Neural cell (in vitro differentiated cells): Measurements from ENCODE around the gene KRTAP4-16. TPM values are rescaled to one million over a fixed set of nuclear protein-coding genes. Genes with fewer than 3 reads are reported as not detected.

Source experiments
- H2AFZ ChIP-seq: fragments of 200-600, 300-800 bp; sonication (generic), shearing (Covaris generic); 2 replicates; pipeline ENCODE4 v1.6.0; 2014; ENCODE audit warnings: low read depth, mild to moderate bottlenecking, antibody characterized with exemption, low read length, moderate library complexity
- H3F3A ChIP-seq: fragments of 200-600 bp; shearing (Covaris generic); 2 replicates; pipeline ENCODE4 v1.6.1; 2016; ENCODE audit warnings: mild to moderate bottlenecking, moderate library complexity, mixed read lengths, antibody characterized with exemption, low read length; ENCODE audit not compliant: insufficient read depth, poor library complexity, severe bottlenecking
- H3K27ac ChIP-seq: fragments of 200-600, 300-800 bp; sonication (generic), shearing (Covaris generic); 2 replicates; pipeline ENCODE4 v1.5.1; 2014; ENCODE audit warnings: mild to moderate bottlenecking, low read length, moderate library complexity
- H3K27me3 ChIP-seq: fragments of 300-800, 200-600 bp; sonication (generic), shearing (Covaris generic); 2 replicates; pipeline ENCODE4 v1.6.0; 2014; ENCODE audit warnings: mild to moderate bottlenecking, low read depth, low read length, moderate library complexity; ENCODE audit not compliant: insufficient read depth
- H3K36me3 ChIP-seq: fragments of 300-800, 200-600 bp; sonication (generic), shearing (Covaris generic); 2 replicates; pipeline ENCODE4 v1.5.1; 2014; ENCODE audit warnings: mild to moderate bottlenecking, antibody characterized with exemption, low read length, moderate library complexity; ENCODE audit not compliant: insufficient read depth
- H3K4me2 ChIP-seq: fragments of 300-800, 200-600 bp; sonication (generic), shearing (Covaris generic); 2 replicates; pipeline ENCODE4 v1.6.0; 2014; ENCODE audit warnings: mild to moderate bottlenecking, low read length
- H3K4me3 ChIP-seq: fragments of 300-800, 200-600 bp; sonication (generic), shearing (Covaris generic); 2 replicates; pipeline ENCODE4 v1.5.1; 2014; ENCODE audit warnings: mild to moderate bottlenecking, low read length, moderate library complexity
- H3K79me2 ChIP-seq: fragments of 200-600 bp; shearing (Covaris generic); replicated peaks from 2 replicates; pipeline ENCODE4 v1.6.0; 2014; ENCODE audit warnings: mild to moderate bottlenecking, low read length, moderate library complexity; ENCODE audit not compliant: insufficient read depth
- H3K9ac ChIP-seq: fragments of 300-800, 200-600 bp; sonication (generic), shearing (Covaris generic); 2 replicates; pipeline ENCODE4 v1.6.1; 2016; ENCODE audit warnings: mild to moderate bottlenecking, low read length, mixed read lengths
- H3K9me2 ChIP-seq: fragments of 200-600 bp; shearing (Covaris generic); 2 replicates; pipeline ENCODE4 v1.6.1; 2016; ENCODE audit warnings: mild to moderate bottlenecking, low read length, mixed read lengths; ENCODE audit not compliant: insufficient read depth
- H3K9me3 ChIP-seq: fragments of 200-600, 300-800 bp; sonication (generic), shearing (Covaris generic); 2 replicates; pipeline ENCODE4 v1.6.1; 2016; ENCODE audit warnings: mild to moderate bottlenecking, mixed run types, low read length, moderate library complexity, mixed read lengths
- H4K20me1 ChIP-seq: fragments of 200-600 bp; shearing (Covaris generic); 2 replicates; pipeline ENCODE4 v1.6.1; 2016; ENCODE audit warnings: mild to moderate bottlenecking, mixed run types; ENCODE audit not compliant: insufficient read depth
- CTCF ChIP-seq: fragments of 450-650 bp; IDR thresholded peaks from 2 replicates; pipeline ENCODE4 v1.5.1; 2014; ENCODE audit warnings: antibody characterized with exemption, mild to moderate bottlenecking, moderate library complexity; ENCODE audit not compliant: poor library complexity, severe bottlenecking
- EP300 ChIP-seq: fragments of 450-650 bp; conservative IDR thresholded peaks from 2 replicates; pipeline ENCODE4 v1.6.1; 2014; ENCODE audit warnings: antibody characterized with exemption, mild to moderate bottlenecking, moderate library complexity; ENCODE audit not compliant: poor library complexity, severe bottlenecking
- EZH2 ChIP-seq: fragments of 200-600, 300-800 bp; shearing (Covaris generic), sonication (generic); IDR thresholded peaks from 2 replicates; pipeline ENCODE4 v1.6.1; 2014; ENCODE audit warnings: antibody characterized with exemption, low read length, borderline replicate concordance, mild to moderate bottlenecking; ENCODE audit not compliant: insufficient read depth, poor library complexity, severe bottlenecking
- MXI1 ChIP-seq: fragments of 450-650 bp; conservative IDR thresholded peaks from 2 replicates; pipeline ENCODE4 v1.6.1; 2014; ENCODE audit warnings: antibody characterized with exemption, mild to moderate bottlenecking; ENCODE audit not compliant: poor library complexity, severe bottlenecking
- POLR2AphosphoS5 ChIP-seq: IDR thresholded peaks from 2 replicates; pipeline ENCODE4 v1.6.1; 2012
- RAD21 ChIP-seq: fragments of 450-650 bp; conservative IDR thresholded peaks from 2 replicates; pipeline ENCODE4 v1.6.1; 2014; ENCODE audit warnings: antibody characterized with exemption, mild to moderate bottlenecking, moderate library complexity
- REST ChIP-seq: IDR thresholded peaks from 2 replicates; pipeline ENCODE4 v1.6.1; 2012; ENCODE audit warnings: borderline replicate concordance
- SMC3 ChIP-seq: fragments of 450-650 bp; conservative IDR thresholded peaks from 2 replicates; pipeline ENCODE4 v1.6.1; 2014; ENCODE audit warnings: antibody characterized with exemption, mild to moderate bottlenecking, moderate library complexity; ENCODE audit not compliant: poor library complexity
- TAF1 ChIP-seq: IDR thresholded peaks from 2 replicates; pipeline ENCODE4 v1.6.1; 2012; ENCODE audit warnings: low read depth
- polyA plus RNA-seq: library from polyadenylated mRNA; depleted of rRNA; stranded (reverse); fragments of >200 nt; gene quantifications from 2 replicates; pipeline ENCODE4 v1.2.3, GENCODE V29; 2014

Gene KRTAP4-16
- polyA plus RNA-seq, 1 donor from 2014 or later: not detected

DNA sequence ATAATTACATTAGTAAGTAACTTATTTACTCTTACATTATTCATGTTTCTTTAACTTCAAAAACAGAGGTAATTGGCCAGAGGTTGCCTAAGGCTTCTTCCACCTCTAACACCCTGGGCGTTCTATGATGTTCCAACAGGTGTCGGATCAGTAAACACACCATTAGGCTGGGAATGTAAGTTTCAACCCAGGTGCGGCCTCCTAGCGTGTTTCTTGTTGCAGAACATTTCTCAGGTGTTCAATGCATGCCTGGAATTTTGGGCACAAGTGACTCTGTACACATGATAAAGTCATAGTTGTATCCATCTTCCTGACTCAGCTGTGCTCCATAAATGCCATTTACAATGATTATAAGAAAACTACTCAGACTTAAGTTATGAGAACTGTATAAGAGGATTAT is 48.0 kb downstream of the KRTAP4-16 start:
- H3K4me3 ChIP-seq: no peak overlapping the region
- no peak overlapping the region for H3K4me2 ChIP-seq
- no peaks in the 10 kb centered on the region for H3K9me3 ChIP-seq
- H3F3A ChIP-seq: no peaks in the 10 kb centered on the region
- H3K79me2 ChIP-seq: no peaks in the 10 kb centered on the region
- no peak for TF ChIP-seq TAF1
- TF ChIP-seq MXI1: no peak
- no peak for TF ChIP-seq EP300
- H4K20me1 ChIP-seq: no peaks in the 10 kb centered on the region
- no peaks in the 10 kb centered on the region for H3K36me3 ChIP-seq
- H3K27me3 ChIP-seq: no peaks in the 10 kb centered on the region
- no peak overlapping the region for H3K27ac ChIP-seq
- H2AFZ ChIP-seq: no peak overlapping the region
- H3K9me2 ChIP-seq: no peaks in the 10 kb centered on the region
- no peak overlapping the region for H3K9ac ChIP-seq

DNA sequence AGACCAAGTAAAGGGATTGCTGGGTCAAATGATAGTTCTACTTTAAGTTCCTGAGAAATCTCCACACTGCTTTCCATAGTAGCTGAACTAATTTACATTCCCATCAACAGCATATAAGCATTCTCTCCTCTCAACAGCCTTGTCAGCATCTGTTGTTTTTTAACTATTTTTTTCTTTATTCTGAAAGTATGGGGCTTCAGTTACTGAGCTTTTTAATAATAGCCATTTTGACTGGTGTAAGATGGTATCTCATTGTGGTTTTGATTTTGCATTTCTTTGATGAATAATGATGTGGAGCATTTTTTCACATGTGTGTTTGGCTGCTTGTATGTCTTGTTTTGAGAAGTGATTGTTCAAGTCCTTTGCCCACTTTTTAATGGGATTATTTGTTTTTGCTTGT is 49.4 kb downstream of the KRTAP4-16 start:
- Histone ChIP-seq H3K4me2 (no peak overlapping the region), H3K9ac (no peak overlapping the region), H2AFZ (no peak overlapping the region), H3F3A (no peaks in the 10 kb centered on the region), H4K20me1 (no peaks in the 10 kb centered on the region), H3K79me2 (no peaks in the 10 kb centered on the region), H3K36me3 (no peaks in the 10 kb centered on the region), H3K9me2 (no peaks in the 10 kb centered on the region), H3K27me3 (no peaks in the 10 kb centered on the region), H3K27ac (no peak overlapping the region), H3K9me3 (no peaks in the 10 kb centered on the region), H3K4me3 (no peak overlapping the region)
- TF ChIP-seq RAD21 (no peak), EZH2 (no peak), CTCF (no peak), REST (no peak), EP300 (no peak), TAF1 (no peak), MXI1 (no peak), SMC3 (no peak), POLR2AphosphoS5 (no peak)

Other genes starting within 250 kb of the KRTAP4-16 start
- gene KRT12, start 235.0 kb downstream of the KRTAP4-16 start, polyA plus RNA-seq: not detected in 2 replicates
- not detected in 2 replicates for gene KRT20, start 217.0 kb downstream of the KRTAP4-16 start, polyA plus RNA-seq
- 0.37 and 0.86 TPM in 2 replicates for gene KRT23, start 164.6 kb downstream of the KRTAP4-16 start, polyA plus RNA-seq
- gene KRT39, start 135.3 kb downstream of the KRTAP4-16 start, polyA plus RNA-seq: not detected in 2 replicates
- gene KRT40, start 117.9 kb downstream of the KRTAP4-16 start, polyA plus RNA-seq: not detected in 2 replicates
- not detected in 2 replicates for gene KRTAP3-3, start 108.0 kb downstream of the KRTAP4-16 start, polyA plus RNA-seq
- not detected in 2 replicates for gene KRTAP3-2, start 102.3 kb downstream of the KRTAP4-16 start, polyA plus RNA-seq
- gene KRTAP3-1, start 93.1 kb downstream of the KRTAP4-16 start, polyA plus RNA-seq: not detected in 2 replicates
- not detected in 2 replicates for gene KRTAP1-5, start 75.0 kb downstream of the KRTAP4-16 start, polyA plus RNA-seq
- gene KRTAP1-4, start 72.0 kb downstream of the KRTAP4-16 start, polyA plus RNA-seq: not detected in 2 replicates
- not detected in 2 replicates for gene KRTAP1-3, start 67.3 kb downstream of the KRTAP4-16 start, polyA plus RNA-seq
- gene KRTAP1-1, start 60.8 kb downstream of the KRTAP4-16 start, polyA plus RNA-seq: not detected in 2 replicates
- not detected in 2 replicates for gene KRTAP2-1, start 54.9 kb downstream of the KRTAP4-16 start, polyA plus RNA-seq
- not detected in 2 replicates for gene KRTAP2-2, start 47.0 kb downstream of the KRTAP4-16 start, polyA plus RNA-seq
- gene KRTAP2-3, start 42.1 kb downstream of the KRTAP4-16 start, polyA plus RNA-seq: not detected in 2 replicates
- gene KRTAP2-4, start 36.3 kb downstream of the KRTAP4-16 start, polyA plus RNA-seq: not detected in 2 replicates
- not detected in 2 replicates for gene KRTAP4-7, start 18.1 kb downstream of the KRTAP4-16 start, polyA plus RNA-seq
- not detected in 2 replicates for gene KRTAP4-8, start 4.1 kb downstream of the KRTAP4-16 start, polyA plus RNA-seq
- not detected in 2 replicates for gene KRTAP4-9, start 3.2 kb upstream of the KRTAP4-16 start, polyA plus RNA-seq
- gene KRTAP4-11, start 16.2 kb upstream of the KRTAP4-16 start, polyA plus RNA-seq: not detected in 2 replicates
- gene KRTAP4-12, start 22.0 kb upstream of the KRTAP4-16 start, polyA plus RNA-seq: not detected in 2 replicates
- not detected in 2 replicates for gene KRTAP4-6, start 38.3 kb upstream of the KRTAP4-16 start, polyA plus RNA-seq
- gene KRTAP4-5, start 47.6 kb upstream of the KRTAP4-16 start, polyA plus RNA-seq: not detected in 2 replicates
- not detected in 2 replicates for gene KRTAP4-4, start 58.5 kb upstream of the KRTAP4-16 start, polyA plus RNA-seq
- not detected in 2 replicates for gene KRTAP4-3, start 66.0 kb upstream of the KRTAP4-16 start, polyA plus RNA-seq
- not detected in 2 replicates for gene KRTAP4-2, start 76.0 kb upstream of the KRTAP4-16 start, polyA plus RNA-seq
- gene KRTAP4-1, start 82.7 kb upstream of the KRTAP4-16 start, polyA plus RNA-seq: not detected in 2 replicates
- not detected in 2 replicates for gene KRTAP9-1, start 87.7 kb upstream of the KRTAP4-16 start, polyA plus RNA-seq
- not detected in 2 replicates for gene KRTAP9-2, start 124.4 kb upstream of the KRTAP4-16 start, polyA plus RNA-seq
- gene KRTAP9-3, start 130.2 kb upstream of the KRTAP4-16 start, polyA plus RNA-seq: not detected in 2 replicates
- gene KRTAP9-8, start 135.8 kb upstream of the KRTAP4-16 start, polyA plus RNA-seq: not detected in 2 replicates
- not detected in 2 replicates for gene KRTAP9-4, start 147.5 kb upstream of the KRTAP4-16 start, polyA plus RNA-seq
- gene KRTAP9-9, start 153.2 kb upstream of the KRTAP4-16 start, polyA plus RNA-seq: not detected in 2 replicates
- not detected in 2 replicates for gene KRTAP9-6, start 163.2 kb upstream of the KRTAP4-16 start, polyA plus RNA-seq
- not detected in 2 replicates for gene KRTAP9-7, start 173.5 kb upstream of the KRTAP4-16 start, polyA plus RNA-seq
- gene KRTAP29-1, start 200.6 kb upstream of the KRTAP4-16 start, polyA plus RNA-seq: not detected in 2 replicates
- gene KRTAP16-1, start 207.1 kb upstream of the KRTAP4-16 start, polyA plus RNA-seq: not detected in 2 replicates
- gene KRTAP17-1, start 213.5 kb upstream of the KRTAP4-16 start, polyA plus RNA-seq: not detected in 2 replicates
- not detected in 2 replicates for gene KRT33A, start 248.6 kb upstream of the KRTAP4-16 start, polyA plus RNA-seq